Liver (tissue), 9 donors: Measurements from ENCODE around the gene TMEM221. TPM values are rescaled to one million over a fixed set of nuclear protein-coding genes. Genes with fewer than 3 reads are reported as not detected.

ENCODE experiments used
- DNase-seq: peaks from one replicate; pipeline ENCODE4 v3.0.0-alpha.2; 2017; ENCODE audit warnings: low spot score
- H3K27ac ChIP-seq, 2 donors: one replicate each; pipeline ENCODE4 v1.7.0; 2013; ENCODE audit warnings: inconsistent platforms in 2 of 2, low read length in 2 of 2, control low read depth in 1 of 2, low read depth in 1 of 2, mild to moderate bottlenecking in 1 of 2
- H3K27me3 ChIP-seq, 4 donors: one replicate each; pipeline versions ENCODE4 v1.6.1 to v1.7.0; 2013; ENCODE audit warnings: low read length in 3 of 4, inconsistent platforms in 1 of 4, mild to moderate bottlenecking in 1 of 4, moderate library complexity in 1 of 4; ENCODE audit not compliant: control insufficient read depth in 4 of 4, insufficient read depth in 4 of 4
- H3K36me3 ChIP-seq, 4 donors: one replicate each; pipeline versions ENCODE4 v1.6.1 to v1.7.0; 2013; ENCODE audit warnings: low read length in 3 of 4, mild to moderate bottlenecking in 3 of 4, low read depth in 1 of 4, moderate library complexity in 1 of 4; ENCODE audit not compliant: control insufficient read depth in 4 of 4, insufficient read depth in 3 of 4
- H3K4me1 ChIP-seq, 4 donors: one replicate each; pipeline versions ENCODE4 v1.6.1 to v1.7.0; 2013; ENCODE audit warnings: low read length in 3 of 4, mild to moderate bottlenecking in 3 of 4, moderate library complexity in 1 of 4; ENCODE audit not compliant: control insufficient read depth in 4 of 4, insufficient read depth in 4 of 4
- H3K4me3 ChIP-seq, 3 donors: one replicate each; pipeline versions ENCODE4 v1.6.1 to v1.7.0; 2013; ENCODE audit warnings: low read length in 3 of 3, control low read depth in 1 of 3, low read depth in 1 of 3, mild to moderate bottlenecking in 1 of 3
- H3K9ac ChIP-seq, 2 donors: one replicate each; pipeline ENCODE4 v1.7.0; 2013; ENCODE audit warnings: low read length in 2 of 2, mild to moderate bottlenecking in 2 of 2, moderate library complexity in 2 of 2, control low read depth in 1 of 2, low read depth in 1 of 2
- H3K9me3 ChIP-seq, 4 donors: one replicate each; pipeline versions ENCODE4 v1.6.1 to v1.7.0; 2013; ENCODE audit warnings: low read length in 3 of 4; ENCODE audit not compliant: control insufficient read depth in 4 of 4
- ATF3 ChIP-seq: IDR thresholded peaks from 2 replicates; pipeline ENCODE4 v1.6.1; 2016; ENCODE audit warnings: antibody characterized with exemption
- EGR1 ChIP-seq, 2 donors: IDR thresholded peaks; 2 replicates each; pipeline ENCODE4 v1.6.1; 2016 to 2018; ENCODE audit warnings: antibody characterized with exemption in 2 of 2, low read depth in 2 of 2
- FOXA2 ChIP-seq: IDR thresholded peaks from 2 replicates; pipeline ENCODE4 v1.6.1; 2016; ENCODE audit warnings: antibody characterized with exemption
- HNF4G ChIP-seq: IDR thresholded peaks from 2 replicates; pipeline ENCODE4 v1.6.1; 2016; ENCODE audit warnings: antibody characterized with exemption
- JUND ChIP-seq, 2 donors: IDR thresholded peaks; 2 replicates each; pipeline ENCODE4 v1.6.1; 2016; ENCODE audit warnings: antibody characterized with exemption in 2 of 2
- NR2F2 ChIP-seq: IDR thresholded peaks from 2 replicates; pipeline ENCODE4 v1.6.1; 2016; ENCODE audit warnings: antibody characterized with exemption
- RAD21 ChIP-seq, 2 donors: IDR thresholded peaks; 2 replicates each; pipeline ENCODE4 v1.6.1; 2016; ENCODE audit warnings: antibody characterized with exemption in 2 of 2, mild to moderate bottlenecking in 2 of 2
- SP1 ChIP-seq: IDR thresholded peaks from 2 replicates; pipeline ENCODE4 v1.6.1; 2018; ENCODE audit warnings: antibody characterized with exemption, mild to moderate bottlenecking
- YY1 ChIP-seq: IDR thresholded peaks from 2 replicates; pipeline ENCODE4 v1.6.1; 2016; ENCODE audit warnings: antibody characterized with exemption, mild to moderate bottlenecking
- ZBTB33 ChIP-seq: IDR thresholded peaks from 2 replicates; pipeline ENCODE4 v1.6.1; 2016; ENCODE audit warnings: antibody characterized with exemption
- WGBS: extraction: QIAGEN DNeasy Blood & Tissue Kit; methylation state at CpG from one replicate; pipeline ENCODE4 v1.1.7; 2013; 5-methylcytosine and 5-hydroxymethylcytosine counted together
- polyA plus RNA-seq, 2 donors: library from polyadenylated mRNA; stranded (reverse) in 1 of 2; unstranded in 1 of 2; fragments of 200-250 nt in 1 of 2; fragments of >200 nt in 1 of 2; fragmentation: Nextera tagmentation in 1 of 2; extraction: Ambion mirVana in 1 of 2; gene quantifications; one replicate each; pipeline versions ENCODE4 v1.2.1 to v1.2.3, GENCODE V29; 2013 to 2015
- total RNA-seq, 2 donors: library from RNA; depleted of rRNA; stranded (reverse); fragments of >200 nt; gene quantifications; one replicate each; pipeline ENCODE4 v1.2.3, GENCODE V29; 2014
- TF ChIP-seq, protein P1 (sequence below): IDR thresholded peaks from 2 replicates; pipeline ENCODE4 v1.6.1; 2016; ENCODE audit warnings: antibody characterized with exemption, mild to moderate bottlenecking
- TF ChIP-seq, protein P2 (sequence below): IDR thresholded peaks from 2 replicates; pipeline ENCODE4 v1.6.1; 2016; ENCODE audit warnings: antibody characterized with exemption
- donor health status: healthy.
- donor health status: healthy.
- donor health status: healthy.
- donor health status: healthy.
- donor health status: healthy.

TMEM221 gene
- total and polyA plus RNA-seq, 4 donors = 0.06 to 0.15 (median 0.11) TPM

DNA sequence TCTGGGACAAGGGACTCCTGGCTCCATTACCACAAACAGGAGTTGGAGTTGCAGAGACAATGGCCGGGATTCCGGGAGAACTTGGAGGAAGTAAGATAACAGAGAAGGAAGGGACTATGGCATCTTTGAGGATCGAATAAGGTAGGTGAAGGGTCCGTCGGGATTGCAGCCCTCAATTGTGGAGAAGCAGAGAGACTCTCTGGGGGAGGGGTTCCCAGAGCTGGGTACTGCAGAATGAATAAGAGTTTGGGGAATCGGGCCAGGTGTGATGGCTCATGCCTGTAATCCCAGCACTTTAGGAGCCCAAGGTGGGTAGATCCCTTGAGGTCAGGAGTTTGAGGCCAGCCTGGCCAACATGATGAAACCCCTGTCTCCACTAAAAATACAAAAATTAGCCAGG is 46.8 kb downstream of the TMEM221 start:
- peaks cover 0 to 26% (median 15%) of the 10 kb centered on the region in 4 donors for H3K4me1 ChIP-seq
- H3K27me3 ChIP-seq = no peaks in the 10 kb centered on the region
- no peak for DNase-seq
- H3K9me3 ChIP-seq = no peaks in the 10 kb centered on the region
- no peak overlapping the region for H3K27ac ChIP-seq
- 84% methylated on average over 6 of the region's 6 CpGs for WGBS
- no peak overlapping the region for H3K4me3 ChIP-seq
- peaks cover 0 to 16% (median 4%) of the 10 kb centered on the region in 4 donors for H3K36me3 ChIP-seq
- no peak overlapping the region for H3K9ac ChIP-seq
- TF ChIP-seq, protein P1, sequence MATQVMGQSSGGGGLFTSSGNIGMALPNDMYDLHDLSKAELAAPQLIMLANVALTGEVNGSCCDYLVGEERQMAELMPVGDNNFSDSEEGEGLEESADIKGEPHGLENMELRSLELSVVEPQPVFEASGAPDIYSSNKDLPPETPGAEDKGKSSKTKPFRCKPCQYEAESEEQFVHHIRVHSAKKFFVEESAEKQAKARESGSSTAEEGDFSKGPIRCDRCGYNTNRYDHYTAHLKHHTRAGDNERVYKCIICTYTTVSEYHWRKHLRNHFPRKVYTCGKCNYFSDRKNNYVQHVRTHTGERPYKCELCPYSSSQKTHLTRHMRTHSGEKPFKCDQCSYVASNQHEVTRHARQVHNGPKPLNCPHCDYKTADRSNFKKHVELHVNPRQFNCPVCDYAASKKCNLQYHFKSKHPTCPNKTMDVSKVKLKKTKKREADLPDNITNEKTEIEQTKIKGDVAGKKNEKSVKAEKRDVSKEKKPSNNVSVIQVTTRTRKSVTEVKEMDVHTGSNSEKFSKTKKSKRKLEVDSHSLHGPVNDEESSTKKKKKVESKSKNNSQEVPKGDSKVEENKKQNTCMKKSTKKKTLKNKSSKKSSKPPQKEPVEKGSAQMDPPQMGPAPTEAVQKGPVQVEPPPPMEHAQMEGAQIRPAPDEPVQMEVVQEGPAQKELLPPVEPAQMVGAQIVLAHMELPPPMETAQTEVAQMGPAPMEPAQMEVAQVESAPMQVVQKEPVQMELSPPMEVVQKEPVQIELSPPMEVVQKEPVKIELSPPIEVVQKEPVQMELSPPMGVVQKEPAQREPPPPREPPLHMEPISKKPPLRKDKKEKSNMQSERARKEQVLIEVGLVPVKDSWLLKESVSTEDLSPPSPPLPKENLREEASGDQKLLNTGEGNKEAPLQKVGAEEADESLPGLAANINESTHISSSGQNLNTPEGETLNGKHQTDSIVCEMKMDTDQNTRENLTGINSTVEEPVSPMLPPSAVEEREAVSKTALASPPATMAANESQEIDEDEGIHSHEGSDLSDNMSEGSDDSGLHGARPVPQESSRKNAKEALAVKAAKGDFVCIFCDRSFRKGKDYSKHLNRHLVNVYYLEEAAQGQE = no peak
- no peak for TF ChIP-seq RAD21 (IDR thresholded peaks at IDR 0.05)
- TF ChIP-seq FOXA2 = no peak
- TF ChIP-seq EGR1 (IDR thresholded peaks at IDR 0.05; ENCODE audit: low read depth in 2 of 2) = no peak
- TF ChIP-seq ATF3 = no peak
- TF ChIP-seq HNF4G = no peak
- TF ChIP-seq, protein P2, sequence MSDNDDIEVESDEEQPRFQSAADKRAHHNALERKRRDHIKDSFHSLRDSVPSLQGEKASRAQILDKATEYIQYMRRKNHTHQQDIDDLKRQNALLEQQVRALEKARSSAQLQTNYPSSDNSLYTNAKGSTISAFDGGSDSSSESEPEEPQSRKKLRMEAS = no peak
- no peak for TF ChIP-seq JUND (IDR thresholded peaks at IDR 0.05)
- no peak for TF ChIP-seq NR2F2
- no peak for TF ChIP-seq YY1
- no peak for TF ChIP-seq ZBTB33

DNA sequence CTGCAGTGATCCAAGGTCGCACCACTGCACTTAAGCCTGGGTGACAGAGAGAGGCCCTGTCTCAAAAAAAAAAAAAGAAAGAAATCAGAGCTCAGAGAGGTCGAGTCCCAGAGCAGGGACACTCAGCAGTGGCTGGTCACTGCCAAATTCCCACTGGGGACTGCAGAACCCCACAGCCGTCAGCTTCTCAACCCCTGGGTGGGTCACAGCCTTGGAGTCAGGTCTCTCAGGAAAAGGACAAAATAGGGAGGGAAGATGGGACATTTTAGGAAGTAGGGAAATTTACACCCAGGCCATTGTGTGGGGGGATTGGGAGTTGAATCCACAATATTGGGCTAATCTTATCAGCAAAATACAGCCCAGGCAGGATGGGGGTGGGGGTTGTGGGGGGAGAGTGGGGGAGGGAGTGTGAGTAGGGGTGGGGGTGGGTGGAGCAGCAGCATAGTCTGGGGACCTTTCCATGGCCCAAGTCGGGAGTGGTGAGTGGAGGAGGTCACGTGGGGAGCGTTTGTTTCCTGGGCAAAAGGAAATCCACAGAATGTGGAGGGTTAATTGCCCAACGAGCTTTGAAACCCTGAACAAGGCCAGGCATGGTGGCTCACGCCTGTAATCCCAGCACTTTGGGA is 49.5 kb downstream of the TMEM221 start:
- H3K9me3 ChIP-seq = no peaks in the 10 kb centered on the region
- H3K9ac ChIP-seq = no peak overlapping the region
- no peak overlapping the region for H3K27ac ChIP-seq
- WGBS = 69% methylated on average over 8 of the region's 8 CpGs
- no peak for DNase-seq
- peaks cover 0 to 11% (median 3%) of the 10 kb centered on the region in 4 donors for H3K4me1 ChIP-seq
- H3K27me3 ChIP-seq = no peaks in the 10 kb centered on the region
- no peak overlapping the region for H3K4me3 ChIP-seq
- TF ChIP-seq SP1 (no peak), FOXA2 (no peak)
- TF ChIP-seq, protein P1 = no peak
- peaks cover 0 to 16% (median 4%) of the 10 kb centered on the region in 4 donors for H3K36me3 ChIP-seq
